Caco-2 (cell line): Measurements from ENCODE around the gene FRMD4A. TPM values are rescaled to one million over a fixed set of nuclear protein-coding genes. Genes with fewer than 3 reads are reported as not detected.

Experiments used
- BruUV-seq: library from RNA; stranded (reverse); fragments of 400-500 nt; replicated peaks from 2 replicates; lab custom pipeline; 2021; lab: Mats Ljungman, UMichigan
- CTCF ChIA-PET: fragments of 300-600 bp; sonication (Branson Sonifier 250); formaldehyde crosslinking; loops from one replicate; lab custom pipeline; 2022; ENCODE audit warnings: antibody characterized with exemption; lab: Charles Lee
- POLR2A ChIA-PET: fragments of 300-600 bp; sonication (Branson Sonifier 250); formaldehyde crosslinking; loops from one replicate; lab custom pipeline; 2022; ENCODE audit warnings: antibody characterized with exemption; lab: Charles Lee
- DNase-seq, 2 experiments: peaks; one replicate each; pipeline versions ENCODE4 v3.0.0 to v3.0.0-alpha.2; 2020 to 2022
- H3K27me3 ChIP-seq: replicated peaks from 2 replicates; pipeline ENCODE4 v1.6.0; 2011; ENCODE audit warnings: low read length; ENCODE audit not compliant: control insufficient read depth, insufficient read depth
- H3K36me3 ChIP-seq: 2 replicates; pipeline ENCODE4 v1.5.1; 2011; ENCODE audit warnings: low read length; ENCODE audit not compliant: control insufficient read depth, insufficient read depth
- H3K4me1 ChIP-seq: fragments of 250-450 bp; sonication (Bioruptor Pico); 2 replicates; pipeline ENCODE4 v1.5.1; 2020; ENCODE audit warnings: mild to moderate bottlenecking
- H3K4me3 ChIP-seq: 2 replicates; pipeline ENCODE4 v1.5.1; 2011; ENCODE audit warnings: low read depth, mild to moderate bottlenecking, control low read depth, low read length
- H3K9me3 ChIP-seq: fragments of 250-450 bp; sonication (Bioruptor Pico); 2 replicates; pipeline ENCODE4 v1.5.1; 2020; ENCODE audit warnings: mild to moderate bottlenecking, moderate library complexity
- H3K27ac Mint-ChIP-seq: one replicate; pipeline ENCODE4 v1.8.0; 2022; ENCODE audit warnings: mixed read lengths; ENCODE audit not compliant: unreplicated experiment
- H3K27me3 Mint-ChIP-seq: one replicate; pipeline ENCODE4 v1.8.0; 2022; ENCODE audit warnings: mixed read lengths; ENCODE audit not compliant: insufficient read depth, unreplicated experiment
- H3K36me3 Mint-ChIP-seq: one replicate; pipeline ENCODE4 v1.8.0; 2022; ENCODE audit warnings: mild to moderate bottlenecking, mixed read lengths; ENCODE audit not compliant: insufficient read depth, unreplicated experiment
- H3K4me1 Mint-ChIP-seq: one replicate; pipeline ENCODE4 v1.8.0; 2022; ENCODE audit warnings: low read depth, mixed read lengths; ENCODE audit not compliant: unreplicated experiment
- H3K4me3 Mint-ChIP-seq: one replicate; pipeline ENCODE4 v1.8.0; 2022; ENCODE audit warnings: mild to moderate bottlenecking, moderate library complexity, mixed read lengths; ENCODE audit not compliant: unreplicated experiment
- H3K9me3 Mint-ChIP-seq: one replicate; pipeline ENCODE4 v1.8.0; 2022; ENCODE audit warnings: mixed read lengths; ENCODE audit not compliant: unreplicated experiment
- CTCF ChIP-seq, 2 experiments: fragments of 200-600 bp in 1 of 2; IDR thresholded peaks; 1 replicate in 1 of 2; 2 replicates in 1 of 2; pipeline versions ENCODE4 v1.5.1 to v1.8.0; 2011 to 2022; ENCODE audit warnings: antibody characterized with exemption in 1 of 2, control low read depth in 1 of 2, inconsistent platforms in 1 of 2, low read depth in 1 of 2, low read length in 1 of 2, mild to moderate bottlenecking in 1 of 2, moderate library complexity in 1 of 2; ENCODE audit not compliant: insufficient read depth in 1 of 2, severe bottlenecking in 1 of 2, unreplicated experiment in 1 of 2
- intact Hi-C: fragments of 100-400 bp; cut with micrococcal nuclease; formaldehyde crosslinking; loops from one replicate; pipeline ENCODE4 v1.10.0; 2022; ENCODE audit not compliant: unreplicated experiment
- total RNA-seq: library from RNA; stranded (reverse); gene quantifications from 2 replicates; pipeline ENCODE4 v1.2.3, GENCODE V29; 2022

FRMD4A gene
- total RNA-seq, 1 experiment from 2014 or later, result 52.1 TPM

GRCh38 chr10:13788711-13789447 lies 541.8 kb downstream of the FRMD4A start:
- peak overlapping the region; percentile 54 for H3K27ac Mint-ChIP-seq
- Histone ChIP-seq H3K9me3 (no peaks in the 10 kb centered on the region), H3K36me3 (no peaks in the 10 kb centered on the region), H3K4me3 (no peak overlapping the region), H3K4me1 (no peaks in the 10 kb centered on the region; the same call in 1 of the 2 replicates), H3K27me3 (no peaks in the 10 kb centered on the region; the same call in 1 of the 2 replicates)
- H3K4me3 Mint-ChIP-seq, result no peak overlapping the region
- no TSS peak for BruUV-seq
- POLR2A ChIA-PET, result no interaction called here
- H3K4me1 Mint-ChIP-seq, result no peaks in the 10 kb centered on the region
- H3K27me3 Mint-ChIP-seq, result no peaks in the 10 kb centered on the region
- CTCF ChIA-PET, result interaction anchor here (1.8 kb wide), 1 partner anchor 305 kb away, joined by 12 read pairs; no protein-coding TSS in a partner anchor
- DNase-seq, result no peak
- TF ChIP-seq CTCF (IDR thresholded peaks at IDR 0.05; ENCODE audit: insufficient read depth in 1 of 2, low read depth in 1 of 2, low read length in 1 of 2, severe bottlenecking in 1 of 2, unreplicated experiment in 1 of 2), result no peak
- intact Hi-C loops, result loop anchor here (5.0 kb wide), 5 partner anchors 208 to 688 kb away; no protein-coding TSS in a partner anchor
- H3K36me3 Mint-ChIP-seq, result no peaks in the 10 kb centered on the region
- H3K9me3 Mint-ChIP-seq, result no peaks in the 10 kb centered on the region

- intact Hi-C loops, result loop anchor here (5.0 kb wide), 5 partner anchors 209 to 689 kb away; no protein-coding TSS in a partner anchor
- Mint-ChIP-seq H3K4me3 (no peak overlapping the region), H3K4me1 (no peaks in the 10 kb centered on the region), H3K9me3 (no peaks in the 10 kb centered on the region), H3K27me3 (no peaks in the 10 kb centered on the region), H3K27ac (peak overlapping the region; percentile 54), H3K36me3 (no peaks in the 10 kb centered on the region)
- no peaks in the 10 kb centered on the region for H3K36me3 ChIP-seq
- TF ChIP-seq CTCF (IDR thresholded peaks at IDR 0.05; ENCODE audit: insufficient read depth in 1 of 2, low read depth in 1 of 2, low read length in 1 of 2, severe bottlenecking in 1 of 2, unreplicated experiment in 1 of 2), result no peak
- DNase-seq, result no peak
- H3K9me3 ChIP-seq, result no peaks in the 10 kb centered on the region
- H3K4me1 ChIP-seq, result no peaks in the 10 kb centered on the region; the same call in 1 of the 2 replicates
- POLR2A ChIA-PET, result no interaction called here
- BruUV-seq, result no TSS peak
- no peaks in the 10 kb centered on the region; the same call in 1 of the 2 replicates for H3K27me3 ChIP-seq
- CTCF ChIA-PET, result interaction anchor here (1.8 kb wide), 1 partner anchor 305 kb away, joined by 12 read pairs; no protein-coding TSS in a partner anchor
- H3K4me3 ChIP-seq, result no peak overlapping the region
Measured at GRCh38 chr10:13788320-13788600, 542.5 kb downstream of the FRMD4A start.

GRCh38 chr10:13787015-13787421 lies 543.7 kb downstream of the FRMD4A start:
- Histone ChIP-seq H3K4me1 (no peaks in the 10 kb centered on the region; the same call in 1 of the 2 replicates), H3K4me3 (no peak overlapping the region), H3K9me3 (no peaks in the 10 kb centered on the region), H3K27me3 (no peaks in the 10 kb centered on the region; the same call in 1 of the 2 replicates), H3K36me3 (no peaks in the 10 kb centered on the region)
- no peaks in the 10 kb centered on the region for H3K9me3 Mint-ChIP-seq
- no peaks in the 10 kb centered on the region for H3K27me3 Mint-ChIP-seq
- CTCF ChIA-PET, result interaction anchor here (0.5 to 1.2 kb wide), 7 partner anchors 19 to 457 kb away, joined by 3 to 11 read pairs (median 4); no protein-coding TSS in a partner anchor
- H3K36me3 Mint-ChIP-seq, result no peaks in the 10 kb centered on the region
- POLR2A ChIA-PET, result interaction anchor here (0.7 kb wide), 1 partner anchor 399 kb away, joined by 3 read pairs; no protein-coding TSS in a partner anchor
- BruUV-seq, result no TSS peak
- no peak for TF ChIP-seq CTCF (IDR thresholded peaks at IDR 0.05; ENCODE audit: insufficient read depth in 1 of 2, low read depth in 1 of 2, low read length in 1 of 2, severe bottlenecking in 1 of 2, unreplicated experiment in 1 of 2)
- no peaks in the 10 kb centered on the region for H3K4me1 Mint-ChIP-seq
- no peak overlapping the region for H3K4me3 Mint-ChIP-seq
- intact Hi-C loops, result loop anchor here (1.0 to 5.0 kb wide), 7 partner anchors 210 to 690 kb away; no protein-coding TSS in a partner anchor
- H3K27ac Mint-ChIP-seq, result no peak overlapping the region
- DNase-seq, result no peak
